Glutamatergic neuron (in vitro differentiated cells): ENCODE data around the gene ADSS1. TPM values are rescaled to one million over a fixed set of nuclear protein-coding genes. Genes with fewer than 3 reads are reported as not detected.

Experiments used
- DNase-seq: peaks from one replicate; pipeline ENCODE4 v3.0.0; 2022
- H3K27ac Mint-ChIP-seq: one replicate; pipeline ENCODE4 v1.8.0; 2020; ENCODE audit warnings: mild to moderate bottlenecking, mixed read lengths, inconsistent platforms; ENCODE audit not compliant: unreplicated experiment
- H3K27me3 Mint-ChIP-seq: one replicate; pipeline ENCODE4 v1.8.0; 2020; ENCODE audit warnings: mild to moderate bottlenecking, moderate library complexity, mixed read lengths, inconsistent platforms; ENCODE audit not compliant: unreplicated experiment
- H3K36me3 Mint-ChIP-seq: one replicate; pipeline ENCODE4 v1.8.0; 2020; ENCODE audit warnings: mild to moderate bottlenecking, mixed read lengths, inconsistent platforms; ENCODE audit not compliant: unreplicated experiment
- H3K4me1 Mint-ChIP-seq: one replicate; pipeline ENCODE4 v1.8.0; 2020; ENCODE audit warnings: mild to moderate bottlenecking, low read depth, mixed read lengths, inconsistent platforms; ENCODE audit not compliant: unreplicated experiment
- H3K4me3 Mint-ChIP-seq: one replicate; pipeline ENCODE4 v1.8.0; 2020; ENCODE audit warnings: mild to moderate bottlenecking, mixed read lengths, inconsistent platforms; ENCODE audit not compliant: unreplicated experiment
- H3K9me3 Mint-ChIP-seq: one replicate; pipeline ENCODE4 v1.8.0; 2020; ENCODE audit warnings: mild to moderate bottlenecking, moderate library complexity, mixed read lengths, inconsistent platforms; ENCODE audit not compliant: unreplicated experiment
- CTCF ChIP-seq: fragments of 200-600 bp; sonication (generic); IDR thresholded peaks from one replicate; pipeline ENCODE4 v1.5.0; 2021; ENCODE audit not compliant: partially characterized antibody, unreplicated experiment
- total RNA-seq: library from RNA; stranded (reverse); fragmentation: NEBNext Ultra II Directional; extraction: Animal tissue kit (Norgen Biotek cat#: 25700); gene quantifications from one replicate; pipeline ENCODE4 v1.2.1, GENCODE V29; 2021; ENCODE audit not compliant: unreplicated experiment

Gene ADSS1
- total RNA-seq, 1 donor from 2014 or later: 45.1 TPM

GRCh38 chr14:104714681-104715080, 9.3 kb upstream of the ADSS1 start:
- peaks cover 6% of the 10 kb centered on the region for H3K9me3 Mint-ChIP-seq

GRCh38 chr14:104715416-104715815, 8.6 kb upstream of the ADSS1 start:
- Mint-ChIP-seq H3K4me1 (no peaks in the 10 kb centered on the region), H3K36me3 (no peaks in the 10 kb centered on the region), H3K27ac (no peak overlapping the region), H3K9me3 (peaks cover 4% of the 10 kb centered on the region), H3K27me3 (peaks cover 5% of the 10 kb centered on the region), H3K4me3 (no peak overlapping the region)
- no peak for DNase-seq
- no peak for TF ChIP-seq CTCF

More at GRCh38 chr14:104714681-104715080, 9.3 kb upstream of the ADSS1 start:
- no peaks in the 10 kb centered on the region for H3K4me1 Mint-ChIP-seq
- no peak for TF ChIP-seq CTCF
- H3K27me3 Mint-ChIP-seq: peaks cover 5% of the 10 kb centered on the region
- H3K27ac Mint-ChIP-seq: no peak overlapping the region
- no peak for DNase-seq
- H3K36me3 Mint-ChIP-seq: no peaks in the 10 kb centered on the region
- no peak overlapping the region for H3K4me3 Mint-ChIP-seq

- H3K36me3 Mint-ChIP-seq: no peaks in the 10 kb centered on the region
- DNase-seq: no peak
- no peak overlapping the region for H3K4me3 Mint-ChIP-seq
- TF ChIP-seq CTCF: no peak
- peaks cover 4% of the 10 kb centered on the region for H3K9me3 Mint-ChIP-seq
- no peaks in the 10 kb centered on the region for H3K4me1 Mint-ChIP-seq
- peaks cover 5% of the 10 kb centered on the region for H3K27me3 Mint-ChIP-seq
- no peak overlapping the region for H3K27ac Mint-ChIP-seq
These were observed 8.2 kb upstream of the ADSS1 start for GRCh38 chr14:104715871-104716270.

- Mint-ChIP-seq H3K9me3 (peaks cover 4% of the 10 kb centered on the region), H3K27ac (no peak overlapping the region), H3K4me1 (no peaks in the 10 kb centered on the region), H3K27me3 (peaks cover 7% of the 10 kb centered on the region), H3K36me3 (no peaks in the 10 kb centered on the region), H3K4me3 (no peak overlapping the region)
- no peak for DNase-seq
- TF ChIP-seq CTCF: no peak
These were observed 6.9 kb upstream of the ADSS1 start for GRCh38 chr14:104717137-104717536.

GRCh38 chr14:104717646-104718045, 6.4 kb upstream of the ADSS1 start:
- Mint-ChIP-seq H3K4me3 (no peak overlapping the region), H3K36me3 (no peaks in the 10 kb centered on the region), H3K4me1 (peaks cover 2% of the 10 kb centered on the region), H3K9me3 (peaks cover 7% of the 10 kb centered on the region), H3K27ac (no peak overlapping the region), H3K27me3 (peaks cover 8% of the 10 kb centered on the region)
- DNase-seq: no peak
- no peak for TF ChIP-seq CTCF
